ENCODE measurements around the gene LARGE1.

- TF ChIP-seq, protein P1, sequence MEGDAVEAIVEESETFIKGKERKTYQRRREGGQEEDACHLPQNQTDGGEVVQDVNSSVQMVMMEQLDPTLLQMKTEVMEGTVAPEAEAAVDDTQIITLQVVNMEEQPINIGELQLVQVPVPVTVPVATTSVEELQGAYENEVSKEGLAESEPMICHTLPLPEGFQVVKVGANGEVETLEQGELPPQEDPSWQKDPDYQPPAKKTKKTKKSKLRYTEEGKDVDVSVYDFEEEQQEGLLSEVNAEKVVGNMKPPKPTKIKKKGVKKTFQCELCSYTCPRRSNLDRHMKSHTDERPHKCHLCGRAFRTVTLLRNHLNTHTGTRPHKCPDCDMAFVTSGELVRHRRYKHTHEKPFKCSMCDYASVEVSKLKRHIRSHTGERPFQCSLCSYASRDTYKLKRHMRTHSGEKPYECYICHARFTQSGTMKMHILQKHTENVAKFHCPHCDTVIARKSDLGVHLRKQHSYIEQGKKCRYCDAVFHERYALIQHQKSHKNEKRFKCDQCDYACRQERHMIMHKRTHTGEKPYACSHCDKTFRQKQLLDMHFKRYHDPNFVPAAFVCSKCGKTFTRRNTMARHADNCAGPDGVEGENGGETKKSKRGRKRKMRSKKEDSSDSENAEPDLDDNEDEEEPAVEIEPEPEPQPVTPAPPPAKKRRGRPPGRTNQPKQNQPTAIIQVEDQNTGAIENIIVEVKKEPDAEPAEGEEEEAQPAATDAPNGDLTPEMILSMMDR (IDR thresholded peaks at IDR 0.05): no peak
- no peak for TF ChIP-seq POLR2AphosphoS5 (IDR thresholded peaks at IDR 0.05; ENCODE audit: low read depth, low read length)
Observed at GRCh38 chr22:33248948-33249347, 671.3 kb downstream of the LARGE1 start.

Data from Panc1 (cell line).